B cell (primary cell): ENCODE measurements around the gene CYP27C1.

Experiments
- EZH2 ChIP-seq: IDR thresholded peaks from 2 replicates; pipeline ENCODE4 v1.6.1; 2012; ENCODE audit warnings: borderline replicate concordance, low read depth, mild to moderate bottlenecking, moderate library complexity, low read length; ENCODE audit not compliant: insufficient read depth, poor library complexity, severe bottlenecking
- TF ChIP-seq, protein P1 (sequence below): fragments of 200-600 bp; IDR thresholded peaks from one replicate; pipeline ENCODE4 v1.8.0; 2022; ENCODE audit warnings: antibody characterized with exemption, mild to moderate bottlenecking

GRCh38 chr2:127187831-127188230 lies 32.3 kb downstream of the CYP27C1 start:
- TF ChIP-seq, protein P1, sequence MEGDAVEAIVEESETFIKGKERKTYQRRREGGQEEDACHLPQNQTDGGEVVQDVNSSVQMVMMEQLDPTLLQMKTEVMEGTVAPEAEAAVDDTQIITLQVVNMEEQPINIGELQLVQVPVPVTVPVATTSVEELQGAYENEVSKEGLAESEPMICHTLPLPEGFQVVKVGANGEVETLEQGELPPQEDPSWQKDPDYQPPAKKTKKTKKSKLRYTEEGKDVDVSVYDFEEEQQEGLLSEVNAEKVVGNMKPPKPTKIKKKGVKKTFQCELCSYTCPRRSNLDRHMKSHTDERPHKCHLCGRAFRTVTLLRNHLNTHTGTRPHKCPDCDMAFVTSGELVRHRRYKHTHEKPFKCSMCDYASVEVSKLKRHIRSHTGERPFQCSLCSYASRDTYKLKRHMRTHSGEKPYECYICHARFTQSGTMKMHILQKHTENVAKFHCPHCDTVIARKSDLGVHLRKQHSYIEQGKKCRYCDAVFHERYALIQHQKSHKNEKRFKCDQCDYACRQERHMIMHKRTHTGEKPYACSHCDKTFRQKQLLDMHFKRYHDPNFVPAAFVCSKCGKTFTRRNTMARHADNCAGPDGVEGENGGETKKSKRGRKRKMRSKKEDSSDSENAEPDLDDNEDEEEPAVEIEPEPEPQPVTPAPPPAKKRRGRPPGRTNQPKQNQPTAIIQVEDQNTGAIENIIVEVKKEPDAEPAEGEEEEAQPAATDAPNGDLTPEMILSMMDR, result no peak
- no peak for TF ChIP-seq EZH2
